Hepatic stellate cell (primary cell): Measurements from ENCODE around the gene CDHR2.

ENCODE experiments used
- DNase-seq: peaks from one replicate; pipeline ENCODE4 v3.0.0; 2011; ENCODE audit warnings: low spot score

Gene CDHR2

DNA sequence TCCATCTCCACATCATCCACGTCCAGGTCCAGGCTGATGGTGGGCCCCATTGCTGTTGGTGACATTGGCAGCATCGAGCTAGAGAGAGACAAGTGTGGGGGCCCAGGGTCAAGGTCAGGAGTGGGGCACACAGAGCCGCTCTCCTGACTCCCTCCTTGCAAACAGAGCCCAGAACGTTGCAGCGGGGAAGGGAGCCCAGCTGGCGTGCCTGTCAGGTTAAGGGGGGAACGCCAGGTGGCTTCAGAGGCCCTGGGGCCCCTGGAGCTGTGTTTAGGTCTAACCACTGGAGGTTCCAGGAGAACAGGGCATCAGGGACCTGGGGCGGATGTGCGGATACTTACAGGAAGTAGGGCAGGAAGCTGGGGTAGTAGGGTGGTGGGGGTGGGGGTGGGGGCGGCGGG lies 19.4 kb upstream of the CDHR2 start:
- DNase-seq, result no peak

DNA sequence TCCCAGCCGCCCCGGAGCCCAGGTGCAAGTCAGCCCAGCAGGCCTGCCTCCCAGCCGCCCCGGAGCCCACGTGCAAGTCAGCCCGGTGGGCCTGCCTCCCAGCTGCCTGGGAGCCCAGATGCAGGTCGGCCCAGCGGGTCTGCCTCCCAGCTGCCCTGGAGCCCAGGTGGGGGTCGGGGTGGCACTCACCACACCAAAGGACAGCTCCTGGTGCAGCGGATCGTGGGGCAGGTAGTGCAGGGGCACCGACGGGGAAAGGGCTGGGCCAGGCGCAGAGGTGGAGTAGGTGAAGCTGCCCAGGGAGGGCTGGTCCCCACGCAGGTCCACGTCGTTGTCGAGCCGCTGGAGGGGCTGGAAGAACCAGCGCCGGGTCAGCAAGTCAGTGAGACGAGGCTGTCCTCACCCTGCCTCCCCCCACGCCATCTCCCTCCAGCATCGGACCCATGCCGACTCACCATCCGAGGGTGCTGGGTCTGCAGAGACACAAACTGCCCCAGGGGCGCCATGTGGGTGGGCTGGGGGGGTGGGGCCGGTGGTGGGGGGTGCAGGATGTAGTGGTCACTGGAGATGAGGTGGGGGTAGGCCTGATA lies 18.7 kb upstream of the CDHR2 start:
- DNase-seq, result no peak

DNA sequence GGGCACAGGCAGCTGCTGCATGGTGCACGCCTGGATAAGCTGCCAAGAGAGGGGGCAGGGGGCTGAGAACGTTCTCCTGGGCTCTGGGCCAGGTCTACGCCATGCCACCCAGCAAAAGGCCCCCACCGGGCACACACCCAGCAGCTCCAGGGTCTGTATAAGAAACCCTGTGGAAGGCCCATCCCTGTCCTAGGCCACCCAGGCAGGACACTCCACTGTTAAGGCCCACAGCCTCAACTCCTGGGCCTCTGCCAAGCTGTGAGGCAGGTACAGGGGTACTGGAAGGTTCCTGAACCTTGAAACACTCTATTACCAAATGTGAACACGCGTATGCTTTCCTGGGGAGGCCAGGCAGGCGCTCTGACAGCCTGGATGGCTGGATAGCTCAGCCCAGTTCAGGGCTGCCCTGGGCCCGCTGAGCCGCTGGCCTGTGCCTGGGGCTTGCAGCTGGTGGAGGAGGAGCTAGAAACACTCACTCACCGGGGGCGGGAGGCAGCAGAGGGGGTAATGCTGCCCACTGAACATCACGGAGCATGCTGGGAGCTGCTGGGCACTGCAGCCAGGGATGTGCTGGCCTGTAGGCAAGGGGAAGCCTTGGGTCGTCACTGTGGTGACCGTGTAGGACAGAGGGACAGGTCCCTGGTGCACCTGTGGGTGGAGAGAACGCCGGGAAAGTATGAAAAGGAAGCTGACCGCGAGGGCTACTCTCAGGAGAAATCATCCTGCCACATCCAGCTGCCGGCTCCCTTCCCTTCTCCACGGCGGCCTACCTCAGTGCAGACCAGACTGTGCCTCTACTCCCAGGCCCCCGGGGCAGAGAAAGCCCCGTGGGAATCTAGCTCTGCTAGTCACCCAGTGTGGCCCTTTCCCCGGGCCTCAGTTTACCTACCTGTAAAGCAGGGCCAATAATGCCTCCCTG lies 17.9 kb upstream of the CDHR2 start:
- DNase-seq, result no peak

DNA sequence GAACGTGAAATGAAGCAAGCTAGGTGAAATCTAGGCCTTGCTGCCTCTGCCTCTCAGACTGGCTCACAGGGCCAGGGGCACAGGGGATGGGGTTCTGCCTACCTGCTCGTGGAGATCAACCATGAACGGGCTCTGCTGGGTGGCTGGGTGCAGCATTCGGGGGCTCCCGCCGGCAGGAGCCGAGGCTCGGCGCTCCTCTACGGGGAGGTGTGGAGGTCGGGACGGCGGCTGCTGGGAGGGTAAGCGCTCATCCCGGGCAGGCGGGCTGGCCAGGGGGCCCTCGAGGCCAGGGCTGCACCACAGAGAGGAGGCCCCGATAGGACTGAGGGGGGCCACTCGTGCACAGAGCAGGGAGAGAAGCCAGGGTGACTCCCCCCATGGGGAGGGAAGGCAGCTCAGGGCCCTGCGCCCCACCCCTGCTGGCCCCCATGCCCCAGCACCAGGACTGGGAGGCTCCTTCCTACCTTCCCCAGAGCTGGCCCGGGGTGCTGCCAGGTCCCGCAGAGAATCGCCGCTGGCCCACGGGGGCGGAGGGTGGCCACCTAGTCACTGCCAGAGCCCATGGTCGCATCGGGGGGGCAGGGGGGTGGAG lies 17.1 kb upstream of the CDHR2 start:
- no peak for DNase-seq

DNA sequence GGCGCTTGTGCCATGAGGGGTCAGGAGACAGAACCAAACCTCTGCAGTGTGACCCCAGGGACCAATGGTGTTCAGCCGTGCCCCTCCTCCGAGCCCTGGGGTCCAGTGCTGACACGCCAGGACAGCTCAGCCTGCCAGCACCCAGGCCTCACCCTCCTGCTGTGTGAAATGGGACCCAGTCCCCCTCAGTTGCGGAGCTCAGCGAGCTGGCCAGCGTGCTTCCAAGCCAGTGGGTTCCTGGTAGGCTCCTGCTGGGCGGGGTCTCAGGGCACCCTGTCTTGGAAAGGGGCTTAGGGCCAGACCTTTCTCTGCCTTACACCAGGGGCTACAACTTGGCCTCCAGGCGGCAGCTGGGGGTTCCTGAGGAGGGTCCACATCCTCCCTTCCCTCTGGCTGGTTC lies 16.3 kb upstream of the CDHR2 start:
- DNase-seq, result no peak

DNA sequence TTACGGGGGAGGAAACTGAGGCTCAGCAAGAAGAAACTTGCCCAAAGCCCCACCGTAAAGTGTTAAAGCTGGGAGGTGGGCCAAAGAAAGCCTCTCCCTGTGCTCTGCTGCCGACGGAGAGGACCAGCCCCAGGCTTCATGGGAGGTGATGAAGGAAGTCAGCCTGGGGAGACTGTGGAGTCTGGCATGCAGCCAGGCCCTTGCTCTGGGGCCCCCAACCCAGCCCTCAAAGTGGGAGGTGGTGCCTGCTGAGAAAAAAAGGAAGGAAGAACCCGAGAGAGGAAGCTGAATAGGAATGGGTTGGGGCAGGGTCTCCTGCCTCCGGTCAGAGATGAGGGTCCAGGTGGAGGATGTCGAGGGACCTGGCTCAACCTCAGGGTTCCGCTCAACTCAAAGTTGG lies 15.8 kb upstream of the CDHR2 start:
- no peak for DNase-seq

DNA sequence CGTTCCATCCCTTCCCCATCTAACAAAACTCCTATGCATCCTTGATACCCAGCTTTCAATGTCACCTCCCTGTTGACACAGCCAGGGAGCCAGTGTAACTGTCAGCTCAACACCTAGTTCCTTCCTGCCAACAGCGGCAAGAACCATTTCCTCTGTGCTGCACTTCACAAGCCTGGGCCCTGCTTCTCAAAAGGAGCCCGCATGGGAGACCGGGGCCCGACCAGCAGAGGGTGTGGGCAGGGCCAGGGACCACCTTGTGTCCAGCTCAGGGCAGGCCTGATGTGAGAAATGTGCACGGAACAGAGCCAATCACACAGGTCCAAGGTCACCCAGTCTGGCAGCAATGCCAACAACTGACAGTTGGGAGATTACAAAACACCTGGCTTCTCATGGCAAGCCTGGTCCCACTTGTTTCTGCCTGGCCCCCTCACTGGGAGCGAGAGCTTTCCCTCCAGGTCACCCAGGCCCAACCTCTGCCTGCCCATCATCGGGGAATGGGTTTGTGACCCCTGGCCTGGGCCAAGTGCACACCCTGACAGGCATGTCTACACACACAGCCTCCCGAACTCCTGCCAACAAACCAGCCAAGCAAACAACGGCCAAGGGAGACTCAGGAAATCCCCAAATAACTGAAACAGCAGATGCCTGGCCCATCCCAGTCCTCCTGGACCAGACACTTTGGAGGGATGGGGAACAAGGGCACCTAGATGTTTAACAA lies 15.1 kb upstream of the CDHR2 start:
- no peak for DNase-seq

DNA sequence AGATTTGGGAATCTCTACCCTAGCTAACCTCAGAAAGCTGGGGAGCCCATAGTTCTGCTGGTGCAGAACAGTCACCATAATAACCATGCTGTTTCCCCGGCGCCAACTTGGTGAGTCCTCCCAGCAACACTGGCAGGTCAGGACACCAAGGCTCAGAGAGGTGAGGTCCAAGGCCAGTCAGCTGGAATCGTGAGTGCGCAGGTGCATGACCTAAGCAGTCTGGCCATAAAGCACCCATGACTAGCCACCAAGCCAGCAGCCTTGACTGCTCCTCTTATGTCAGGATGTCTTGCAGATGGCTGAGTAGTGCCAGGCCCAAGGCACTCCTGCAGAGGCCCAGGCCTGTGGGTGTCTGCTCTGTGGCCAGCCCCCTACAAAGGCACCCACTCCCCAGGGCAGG lies 14.5 kb upstream of the CDHR2 start:
- DNase-seq, result no peak

DNA sequence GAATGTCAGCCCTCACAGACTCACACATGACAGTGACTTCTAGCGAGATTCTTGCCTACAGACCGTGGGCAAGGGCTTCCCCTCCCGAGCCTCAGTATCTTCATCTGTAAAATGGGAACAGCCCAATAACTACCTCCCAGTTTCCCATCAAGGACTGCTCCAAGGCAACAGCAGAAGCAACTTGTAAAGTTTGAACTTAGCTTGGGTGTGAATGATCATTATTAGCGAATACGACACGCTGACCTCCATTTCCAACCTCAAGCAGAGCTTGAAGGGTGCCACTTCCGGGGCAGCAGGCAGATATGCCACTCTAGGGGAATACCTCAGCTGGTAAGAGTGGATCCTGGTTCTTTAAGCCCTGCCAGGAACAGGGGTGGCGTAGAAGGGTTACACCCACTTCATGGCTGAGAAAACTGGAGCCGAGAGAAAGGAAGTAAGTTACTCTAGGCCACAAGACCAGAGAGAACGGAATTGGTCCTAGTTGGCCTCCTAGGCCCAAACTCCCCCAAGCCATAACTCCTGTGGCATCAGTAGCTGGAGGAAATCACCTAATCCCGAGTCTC lies 14.0 kb upstream of the CDHR2 start:
- DNase-seq, result no peak

DNA sequence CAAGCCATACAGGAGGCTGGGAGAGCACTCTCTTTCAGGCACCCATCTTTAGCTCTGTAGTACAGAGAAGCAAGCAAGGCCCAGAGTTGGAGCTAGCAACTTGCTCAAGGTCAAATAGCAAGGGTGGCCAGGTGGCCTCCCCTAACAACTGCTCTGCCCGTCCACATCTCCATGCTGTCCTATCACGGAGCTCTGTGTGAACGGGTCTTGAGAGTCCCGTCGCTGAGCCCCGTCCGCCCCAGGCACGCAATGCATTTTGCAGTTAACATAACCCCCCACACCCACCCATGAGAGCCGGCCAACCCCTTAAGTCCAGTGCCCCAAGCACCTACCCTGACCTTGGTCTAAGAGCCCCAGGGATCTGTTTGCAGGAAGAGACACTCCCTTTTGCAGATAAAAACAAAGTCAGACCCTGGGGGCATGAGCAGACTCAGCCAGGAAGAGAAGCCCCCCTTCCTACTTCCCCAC lies 13.4 kb upstream of the CDHR2 start:
- DNase-seq, result no peak

DNA sequence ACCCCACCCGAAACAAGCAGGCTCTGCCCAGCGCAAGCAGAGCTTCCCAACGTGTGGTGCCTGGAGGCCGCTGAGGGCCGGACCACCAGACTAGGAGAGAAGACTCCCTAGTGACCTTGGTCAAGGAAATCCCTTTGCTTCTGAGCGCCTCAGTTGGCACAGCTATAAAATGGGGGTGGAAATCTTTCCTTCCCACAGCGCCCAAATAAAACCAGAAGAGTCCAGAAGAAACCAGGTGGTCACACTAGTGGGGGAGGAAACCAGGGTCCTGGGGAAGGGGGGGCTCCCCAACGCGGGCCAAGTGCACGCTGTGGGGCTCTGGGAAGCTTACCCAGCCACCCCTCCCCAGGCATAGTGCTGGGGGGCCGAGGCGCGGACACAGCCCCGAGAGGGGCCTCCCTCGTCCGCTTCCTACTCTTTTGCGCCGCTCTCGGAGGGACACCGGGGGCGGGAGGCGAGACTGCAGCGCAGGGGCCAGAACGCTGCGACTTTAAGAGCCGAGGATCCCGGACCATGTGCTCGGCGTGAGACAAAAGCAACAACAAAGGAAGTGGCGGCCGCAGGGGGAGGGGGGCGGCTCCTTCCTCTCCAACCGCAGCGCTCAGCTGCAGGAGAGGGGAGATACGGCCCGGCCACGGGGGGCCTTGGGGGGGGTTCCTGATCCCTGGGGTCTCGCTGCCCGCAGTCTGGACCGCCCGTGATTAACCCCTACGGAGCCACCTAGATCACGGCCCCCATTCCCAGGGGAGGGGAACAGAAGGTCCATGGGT lies 12.8 kb upstream of the CDHR2 start:
- DNase-seq, result peak; percentile 87

DNA sequence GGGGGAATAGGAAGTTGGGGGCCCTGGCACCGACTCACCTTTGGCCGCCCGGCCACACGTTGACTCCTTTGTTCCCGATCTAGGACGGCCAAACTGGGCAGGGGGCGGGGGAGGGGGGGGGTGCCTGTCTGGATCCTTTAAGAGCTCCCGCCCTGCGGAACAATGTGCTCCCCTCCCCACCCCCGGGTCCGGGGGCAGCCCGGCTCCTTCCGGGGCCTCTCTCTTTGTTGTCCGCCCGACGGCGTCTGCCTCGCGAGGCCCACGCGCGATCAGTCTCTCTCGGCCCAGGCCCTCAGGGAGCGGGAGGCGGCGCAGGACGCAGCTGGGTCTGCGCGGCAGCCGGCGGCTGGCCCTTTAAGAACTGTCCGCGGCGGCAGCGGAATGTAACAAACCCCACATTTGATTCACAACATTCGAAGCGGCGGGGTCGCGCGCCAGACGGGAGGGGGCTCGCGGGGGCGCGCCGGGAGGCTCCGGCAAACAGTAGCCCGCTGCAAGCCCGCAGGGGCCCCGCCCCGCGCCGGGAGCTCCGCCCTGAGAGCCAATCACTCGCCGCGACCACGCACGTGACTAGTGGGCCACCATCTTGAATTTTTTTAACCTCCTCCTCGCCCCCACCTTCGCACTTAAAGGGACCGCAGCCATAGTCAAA lies 12.1 kb upstream of the CDHR2 start, which contains the start of gene RNF44:
TSS of gene RNF44 (minus strand) at position 501 of the 652 bp plus-strand sequence. CDS start 4,930 bp downstream, outside the sequence.
- DNase-seq, result peak; percentile 98

DNA sequence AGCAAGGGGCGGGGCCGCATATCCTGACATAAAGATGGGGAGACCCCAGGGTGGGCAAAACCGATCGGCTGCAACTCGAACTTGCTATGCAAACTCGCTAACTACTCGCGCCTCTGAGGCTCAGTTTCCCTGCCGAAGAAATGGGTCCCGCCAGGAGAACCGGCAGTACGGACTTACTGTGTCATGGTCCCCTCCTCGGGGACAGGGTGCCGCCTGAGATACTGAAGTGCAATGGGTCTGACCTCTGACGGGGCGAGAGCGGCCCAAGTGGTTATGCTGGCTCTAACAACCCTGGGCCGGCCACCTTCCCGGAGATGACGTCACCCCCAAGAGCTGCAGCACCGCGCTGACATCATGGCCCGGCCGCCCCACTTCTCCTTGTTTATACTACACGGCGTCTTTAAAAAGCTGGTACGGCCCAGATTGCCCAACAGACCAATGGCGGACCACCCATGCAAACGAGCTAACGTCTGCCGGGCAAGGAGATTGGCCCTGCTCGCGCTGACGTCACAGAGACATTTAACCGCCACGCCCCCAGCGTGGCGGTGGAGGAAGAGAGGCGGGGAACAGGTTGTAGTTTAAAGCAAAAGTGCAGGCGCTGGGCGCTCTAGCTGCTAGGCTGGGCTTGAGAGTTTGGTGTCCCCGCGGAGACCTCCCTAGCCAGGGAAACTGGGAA lies 11.4 kb upstream of the CDHR2 start:
- DNase-seq, result peak; percentile 98

DNA sequence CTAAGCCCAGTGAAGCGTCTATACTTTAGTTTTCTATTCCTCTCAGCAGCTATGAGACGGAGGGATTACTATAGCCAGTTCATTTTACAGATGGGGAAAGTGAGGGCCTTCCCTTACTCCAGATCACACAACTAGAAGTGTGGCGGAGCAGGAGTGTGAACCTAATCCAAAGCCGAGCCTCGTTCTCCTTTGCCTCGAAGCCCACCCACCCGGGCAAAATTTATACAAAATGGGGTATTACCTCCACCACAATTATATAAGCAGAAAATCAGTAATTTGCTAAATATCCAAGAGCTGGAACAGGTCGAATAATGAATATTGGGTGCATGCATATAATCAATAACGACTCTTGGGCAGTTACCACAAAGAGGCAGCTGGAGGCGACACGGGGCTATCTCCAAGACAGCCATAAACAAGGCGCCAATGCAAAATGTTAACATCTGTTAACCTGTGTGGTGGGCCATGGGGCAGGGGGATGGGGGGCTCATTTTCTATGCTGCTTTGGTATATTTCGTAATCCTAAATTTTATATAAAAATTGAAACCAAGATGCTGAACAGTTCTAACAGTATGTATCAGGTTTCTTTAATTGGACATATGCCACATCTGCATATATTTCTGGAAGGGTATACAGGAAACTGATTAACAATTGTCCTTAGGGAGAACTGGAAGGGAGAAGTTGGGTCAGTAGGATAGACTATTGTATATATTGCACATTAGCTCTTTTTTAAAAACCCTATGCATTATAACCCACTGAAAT lies 10.7 kb upstream of the CDHR2 start:
- no peak for DNase-seq

DNA sequence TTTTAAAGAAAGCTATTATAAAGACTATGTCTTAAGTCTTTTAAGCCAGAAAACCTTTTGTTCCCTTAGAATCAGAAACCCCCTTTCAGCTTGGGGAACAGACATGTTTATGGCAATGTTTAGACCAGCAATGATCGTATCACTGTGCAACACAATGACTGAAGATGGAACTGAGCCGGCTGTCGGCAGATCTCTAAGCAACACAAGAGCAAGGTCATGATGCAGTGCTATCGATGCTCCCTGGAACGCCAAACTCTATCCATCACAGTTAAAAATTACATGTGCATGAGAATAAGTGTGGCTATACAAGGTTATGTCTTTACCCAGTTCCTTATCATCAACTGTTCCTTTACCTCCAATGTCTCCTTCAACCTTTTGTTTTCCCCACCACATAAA lies 10.2 kb upstream of the CDHR2 start:
- DNase-seq, result no peak

DNA sequence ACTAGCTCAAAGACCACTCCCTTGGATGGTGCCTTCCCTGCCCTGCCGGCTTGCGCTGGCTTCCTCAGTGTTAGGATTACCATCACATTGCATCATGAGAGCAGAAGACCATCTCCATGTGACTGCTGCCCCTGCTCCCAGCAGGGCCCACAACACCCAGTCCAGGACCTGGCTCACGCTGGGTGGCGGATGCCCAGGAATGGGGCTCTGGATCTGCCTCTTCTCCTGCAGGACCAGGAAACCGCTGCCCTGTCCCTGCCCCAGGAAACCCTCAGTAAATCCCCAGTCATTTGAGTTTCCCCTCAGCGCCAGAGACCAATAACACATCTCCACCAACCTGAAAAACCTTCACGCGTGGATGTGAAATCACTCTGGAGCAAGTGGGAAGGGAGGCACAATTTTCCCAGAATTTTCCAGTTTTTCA lies 8.7 kb upstream of the CDHR2 start:
- no peak for DNase-seq

DNA sequence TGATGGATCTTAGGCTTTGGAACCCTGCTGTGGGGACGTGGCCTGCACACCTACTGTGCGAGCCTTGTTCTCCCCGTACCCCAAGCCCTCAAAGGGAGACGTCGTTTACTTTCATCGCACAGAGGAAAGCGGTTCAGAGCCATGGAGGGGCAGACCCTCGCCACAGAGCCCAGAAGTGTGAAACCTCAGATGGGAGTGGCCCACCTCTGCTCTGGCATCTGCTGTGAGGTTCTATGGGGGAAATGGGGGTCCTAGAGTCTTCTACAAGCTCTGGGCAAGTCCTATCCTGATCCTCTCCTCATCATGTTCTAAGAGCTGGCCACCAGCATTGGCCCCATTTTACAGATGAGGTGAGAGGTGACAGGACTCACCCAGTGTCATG lies 8.2 kb upstream of the CDHR2 start:
- DNase-seq, result no peak

DNA sequence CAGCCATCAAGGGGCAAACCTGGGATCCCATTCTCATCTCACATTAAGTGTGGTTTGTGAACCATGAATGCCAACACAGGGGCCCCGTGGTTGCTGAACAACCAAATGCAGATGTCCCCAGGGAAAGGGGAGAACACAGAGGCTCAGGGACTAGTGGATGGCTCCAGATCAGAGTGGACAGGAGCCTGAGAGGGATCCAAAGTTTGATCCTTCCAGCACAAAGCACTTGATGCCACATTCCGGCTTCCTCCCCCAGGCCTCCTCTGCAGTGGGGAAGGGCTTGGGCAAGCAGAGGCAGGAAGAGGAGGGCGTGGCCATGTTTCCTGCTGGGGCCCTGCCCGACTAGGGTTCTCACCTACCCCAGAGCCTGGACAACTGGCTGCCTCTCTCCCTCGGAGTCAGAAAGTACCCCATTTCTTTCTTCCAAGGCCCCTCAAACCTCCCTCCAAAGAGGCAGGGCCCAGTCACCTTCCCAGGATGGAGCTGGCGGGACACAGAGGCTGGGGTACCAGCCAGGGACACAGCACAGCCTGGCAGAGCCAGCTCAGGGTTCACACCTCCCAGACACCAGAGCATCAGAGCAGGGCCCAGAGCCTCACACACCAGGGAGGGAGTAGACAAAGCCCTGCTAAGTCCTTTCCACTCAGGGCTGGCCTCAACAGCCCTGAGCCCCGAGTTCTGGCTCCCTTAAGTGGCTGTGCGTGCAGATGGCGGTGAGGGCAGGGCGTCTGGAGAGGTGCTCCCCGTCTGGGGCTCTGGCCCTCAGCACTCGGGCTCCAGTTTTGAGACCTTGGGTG lies 7.6 kb upstream of the CDHR2 start:
- DNase-seq, result no peak
